Right renal pelvis (tissue), 4 donors: ENCODE data around the gene AP5B1. TPM values are rescaled to one million over a fixed set of nuclear protein-coding genes. Genes with fewer than 3 reads are reported as not detected.

ENCODE experiments used
- DNase-seq, 4 donors: peaks; one replicate each; pipeline ENCODE4 v3.0.0-alpha.2; 2013; ENCODE audit warnings: low read depth in 4 of 4, low spot score in 3 of 4, missing footprints in 1 of 4
- polyA plus RNA-seq, 4 donors: library from polyadenylated mRNA; unstranded; fragments of 120-200 nt; gene quantifications; one replicate each; pipeline ENCODE4 v1.2.1, GENCODE V29; 2013; ENCODE audit not compliant: insufficient read length in 4 of 4

AP5B1 gene
- polyA plus RNA-seq, 4 donors, result 6.0 to 9.5 (median 6.4) TPM

GRCh38 chr11:65787649-65788622 lies 7.2 kb upstream of the AP5B1 start:
- DNase-seq, result no peak

- no peak for DNase-seq
Measured at GRCh38 chr11:65786786-65787636, 6.2 kb upstream of the AP5B1 start, which contains the start of gene OVOL1. Gene OVOL1 (plus strand): TSS chr11:65787063. CDS start chr11:65787374, 311 bp downstream.

- no peak for DNase-seq
Measured at GRCh38 chr11:65786008-65786785, 5.4 kb upstream of the AP5B1 start.

- no peak for DNase-seq
Measured at GRCh38 chr11:65785319-65786007, 4.7 kb upstream of the AP5B1 start.

- DNase-seq, result no peak
Measured at GRCh38 chr11:65782816-65783228, 2.0 kb upstream of the AP5B1 start.

- DNase-seq, result no peak
Measured at GRCh38 chr11:65781962-65782815, 1.4 kb upstream of the AP5B1 start.

GRCh38 chr11:65781152-65781961 lies 581 bp upstream of the AP5B1 start:
- no peak for DNase-seq

- DNase-seq, result no peak
Measured at GRCh38 chr11:65779919-65780769, 632 bp downstream of the AP5B1 start.

- DNase-seq, result no peak
Measured at GRCh38 chr11:65779669-65779918, 1.2 kb downstream of the AP5B1 start.

GRCh38 chr11:65778901-65779668 lies 1.7 kb downstream of the AP5B1 start:
- no peak for DNase-seq

GRCh38 chr11:65778431-65778900 lies 2.3 kb downstream of the AP5B1 start:
- no peak for DNase-seq

GRCh38 chr11:65777821-65778361 lies 2.9 kb downstream of the AP5B1 start:
- no peak for DNase-seq

- no peak for DNase-seq
Measured at GRCh38 chr11:65777241-65777640, 3.5 kb downstream of the AP5B1 start.

- no peak for DNase-seq
Measured at GRCh38 chr11:65776710-65777141, 4.0 kb downstream of the AP5B1 start.

- DNase-seq, result no peak
Measured at GRCh38 chr11:65776196-65776595, 4.6 kb downstream of the AP5B1 start.
